Natural killer cell (primary cell): ENCODE results near the gene CA12. TPM values are rescaled to one million over a fixed set of nuclear protein-coding genes. Genes with fewer than 3 reads are reported as not detected.

Source experiments
- ATAC-seq, 3 donors: fragments of 150-1000 bp in 2 of 3; fragments of 200-7000 bp in 1 of 3; cut with Tn5 transposase; 1 replicate in 1 of 3; 2 replicates in 2 of 3; pipeline ENCODE4 v1.10.0; 2021; ENCODE audit warnings: mild to moderate bottlenecking in 2 of 3, moderate library complexity in 2 of 3
- DNase-seq, 2 donors: peaks; one replicate each; pipeline versions ENCODE4 v3.0.0 to v3.0.0-alpha.2; 2013 to 2021; ENCODE audit warnings: mixed read lengths in 1 of 2
- H3K27ac ChIP-seq: one replicate; pipeline ENCODE4 v1.5.1; 2013; ENCODE audit warnings: mild to moderate bottlenecking, low read length
- H3K27me3 ChIP-seq: one replicate; pipeline ENCODE4 v1.6.1; 2013; ENCODE audit warnings: low read length; ENCODE audit not compliant: control insufficient read depth, insufficient read depth
- H3K36me3 ChIP-seq: one replicate; pipeline ENCODE4 v1.6.1; 2013; ENCODE audit warnings: low read length; ENCODE audit not compliant: control insufficient read depth, insufficient read depth
- H3K4me1 ChIP-seq: one replicate; pipeline ENCODE4 v1.6.1; 2013; ENCODE audit warnings: low read length; ENCODE audit not compliant: control insufficient read depth, insufficient read depth
- H3K4me3 ChIP-seq: one replicate; pipeline ENCODE4 v1.5.1; 2013; ENCODE audit warnings: low read length
- H3K9me3 ChIP-seq: one replicate; pipeline ENCODE4 v1.6.1; 2013; ENCODE audit warnings: low read length; ENCODE audit not compliant: control insufficient read depth, insufficient read depth
- H3K27ac Mint-ChIP-seq, 2 donors: one replicate each; pipeline ENCODE4 v1.8.0; 2022; ENCODE audit warnings: mild to moderate bottlenecking in 2 of 2, mixed read lengths in 2 of 2, moderate library complexity in 1 of 2
- H3K27me3 Mint-ChIP-seq, 2 donors: one replicate each; pipeline ENCODE4 v1.8.0; 2022; ENCODE audit warnings: low read depth in 2 of 2, mixed read lengths in 2 of 2
- H3K36me3 Mint-ChIP-seq: one replicate; pipeline ENCODE4 v1.8.0; 2022; ENCODE audit warnings: mixed read lengths
- H3K4me1 Mint-ChIP-seq, 2 donors: one replicate each; pipeline ENCODE4 v1.8.0; 2022; ENCODE audit warnings: mixed read lengths in 2 of 2
- H3K4me3 Mint-ChIP-seq: one replicate; pipeline ENCODE4 v1.8.0; 2022; ENCODE audit warnings: mild to moderate bottlenecking, moderate library complexity, mixed read lengths
- H3K9me3 Mint-ChIP-seq, 2 donors: one replicate each; pipeline ENCODE4 v1.8.0; 2022; ENCODE audit warnings: mixed read lengths in 2 of 2
- CTCF ChIP-seq: fragments of 200-600 bp; IDR thresholded peaks from one replicate; pipeline ENCODE4 v1.8.0; 2022; ENCODE audit warnings: antibody characterized with exemption
- WGBS: methylation state at CpG from one replicate; pipeline ENCODE4 v1.1.7; 2013; ENCODE audit warnings: missing lambda C conversion rate; ENCODE audit not compliant: insufficient coverage; 5-methylcytosine and 5-hydroxymethylcytosine counted together
- intact Hi-C: fragments of 100-400 bp; cut with micrococcal nuclease; formaldehyde crosslinking; loops from one replicate; pipeline ENCODE4 v1.14.2; 2022
- total RNA-seq, 4 donors: library from RNA; stranded (reverse); fragments of 120-200 nt in 1 of 4; gene quantifications; one replicate each; pipeline versions ENCODE4 v1.2.3 to v1.2.4, GENCODE V29; 2013 to 2022

CA12 gene
- total RNA-seq, 3 donors from 2014 or later (not counting 1 experiment from before 2014, with no cell fraction given), result not detected

GRCh38 chr15:63373866-63374548, 7.6 kb downstream of the CA12 start:
- Histone ChIP-seq H3K36me3 (no peaks in the 10 kb centered on the region), H3K9me3 (no peaks in the 10 kb centered on the region), H3K27me3 (no peaks in the 10 kb centered on the region), H3K4me3 (no peak overlapping the region), H3K4me1 (no peaks in the 10 kb centered on the region), H3K27ac (no peak overlapping the region)
- H3K27ac Mint-ChIP-seq, result no peak overlapping the region
- WGBS, result 92% methylated on average over 9 of the region's 9 CpGs
- no peak overlapping the region for H3K4me3 Mint-ChIP-seq
- H3K9me3 Mint-ChIP-seq, result no peaks in the 10 kb centered on the region
- peaks cover 0 to 5% of the 10 kb centered on the region in 2 donors for H3K4me1 Mint-ChIP-seq
- DNase-seq, result no peak
- H3K27me3 Mint-ChIP-seq, result peaks cover 12 to 23% of the 10 kb centered on the region in 2 donors
- no peak for ATAC-seq
- intact Hi-C loops, result no loop called here
- TF ChIP-seq CTCF, result no peak
- H3K36me3 Mint-ChIP-seq, result no peaks in the 10 kb centered on the region

GRCh38 chr15:63373330-63373729, 8.3 kb downstream of the CA12 start:
- WGBS, result 90% methylated on average over 2 of the region's 3 CpGs
- no peak for ATAC-seq
- Histone ChIP-seq H3K4me1 (no peaks in the 10 kb centered on the region), H3K4me3 (no peak overlapping the region), H3K9me3 (no peaks in the 10 kb centered on the region), H3K36me3 (no peaks in the 10 kb centered on the region), H3K27me3 (no peaks in the 10 kb centered on the region), H3K27ac (no peak overlapping the region)
- no peak for DNase-seq
- Mint-ChIP-seq H3K4me1 (peaks cover 0 to 5% of the 10 kb centered on the region in 2 donors), H3K9me3 (no peaks in the 10 kb centered on the region), H3K27ac (no peak overlapping the region), H3K4me3 (no peak overlapping the region), H3K36me3 (no peaks in the 10 kb centered on the region), H3K27me3 (peaks cover 6 to 16% of the 10 kb centered on the region in 2 donors)
- no peak for TF ChIP-seq CTCF
- intact Hi-C loops, result no loop called here

GRCh38 chr15:63372753-63373152, 8.9 kb downstream of the CA12 start:
- ATAC-seq (no peak), DNase-seq (no peak)
- peaks cover 0 to 5% of the 10 kb centered on the region in 2 donors for H3K4me1 Mint-ChIP-seq
- intact Hi-C loops, result no loop called here
- H3K9me3 ChIP-seq, result no peaks in the 10 kb centered on the region
- no peaks in the 10 kb centered on the region for H3K36me3 ChIP-seq
- H3K36me3 Mint-ChIP-seq, result no peaks in the 10 kb centered on the region
- no peak for TF ChIP-seq CTCF
- peaks cover 6 to 12% of the 10 kb centered on the region in 2 donors for H3K27me3 Mint-ChIP-seq
- H3K4me3 Mint-ChIP-seq, result no peak overlapping the region
- no peak overlapping the region for H3K4me3 ChIP-seq
- no peak overlapping the region for H3K27ac Mint-ChIP-seq
- H3K27ac ChIP-seq, result no peak overlapping the region
- H3K9me3 Mint-ChIP-seq, result no peaks in the 10 kb centered on the region
- WGBS, result 91% methylated on average over 5 of the region's 5 CpGs
- H3K27me3 ChIP-seq, result no peaks in the 10 kb centered on the region
- no peaks in the 10 kb centered on the region for H3K4me1 ChIP-seq
